ENCODE results near the gene NOL6.

DNA sequence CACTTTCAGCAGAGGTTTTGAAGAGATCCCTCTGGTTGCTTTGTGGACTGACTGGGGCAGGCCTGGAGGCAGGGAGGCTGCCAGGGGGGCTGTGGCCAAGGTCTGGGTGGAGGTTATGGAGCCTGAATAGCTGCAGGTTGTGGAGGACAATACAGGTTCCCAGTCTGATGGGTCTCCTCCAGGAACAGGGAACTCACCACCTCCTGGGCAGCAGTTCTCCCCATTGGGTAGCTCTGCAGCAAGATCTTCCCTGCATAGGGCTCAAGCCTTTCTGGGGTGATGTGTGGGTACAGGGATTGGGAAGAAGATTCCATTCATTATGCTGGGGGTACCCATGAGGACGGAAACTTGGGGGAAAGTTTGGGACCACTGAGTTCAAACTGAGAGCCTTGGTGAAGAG lies 33.1 kb downstream of the NOL6 start:
- TF ChIP-seq, protein P1, sequence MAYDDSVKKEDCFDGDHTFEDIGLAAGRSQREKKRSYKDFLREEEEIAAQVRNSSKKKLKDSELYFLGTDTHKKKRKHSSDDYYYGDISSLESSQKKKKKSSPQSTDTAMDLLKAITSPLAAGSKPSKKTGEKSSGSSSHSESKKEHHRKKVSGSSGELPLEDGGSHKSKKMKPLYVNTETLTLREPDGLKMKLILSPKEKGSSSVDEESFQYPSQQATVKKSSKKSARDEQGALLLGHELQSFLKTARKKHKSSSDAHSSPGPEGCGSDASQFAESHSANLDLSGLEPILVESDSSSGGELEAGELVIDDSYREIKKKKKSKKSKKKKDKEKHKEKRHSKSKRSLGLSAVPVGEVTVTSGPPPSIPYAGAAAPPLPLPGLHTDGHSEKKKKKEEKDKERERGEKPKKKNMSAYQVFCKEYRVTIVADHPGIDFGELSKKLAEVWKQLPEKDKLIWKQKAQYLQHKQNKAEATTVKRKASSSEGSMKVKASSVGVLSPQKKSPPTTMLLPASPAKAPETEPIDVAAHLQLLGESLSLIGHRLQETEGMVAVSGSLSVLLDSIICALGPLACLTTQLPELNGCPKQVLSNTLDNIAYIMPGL (CRISPR knock-in tag; IDR thresholded peaks at IDR 0.05; ENCODE audit: borderline replicate concordance), result no peak
- TF ChIP-seq ZNF302 (CRISPR knock-in tag; IDR thresholded peaks at IDR 0.05), result no peak
- TF ChIP-seq, protein P2, sequence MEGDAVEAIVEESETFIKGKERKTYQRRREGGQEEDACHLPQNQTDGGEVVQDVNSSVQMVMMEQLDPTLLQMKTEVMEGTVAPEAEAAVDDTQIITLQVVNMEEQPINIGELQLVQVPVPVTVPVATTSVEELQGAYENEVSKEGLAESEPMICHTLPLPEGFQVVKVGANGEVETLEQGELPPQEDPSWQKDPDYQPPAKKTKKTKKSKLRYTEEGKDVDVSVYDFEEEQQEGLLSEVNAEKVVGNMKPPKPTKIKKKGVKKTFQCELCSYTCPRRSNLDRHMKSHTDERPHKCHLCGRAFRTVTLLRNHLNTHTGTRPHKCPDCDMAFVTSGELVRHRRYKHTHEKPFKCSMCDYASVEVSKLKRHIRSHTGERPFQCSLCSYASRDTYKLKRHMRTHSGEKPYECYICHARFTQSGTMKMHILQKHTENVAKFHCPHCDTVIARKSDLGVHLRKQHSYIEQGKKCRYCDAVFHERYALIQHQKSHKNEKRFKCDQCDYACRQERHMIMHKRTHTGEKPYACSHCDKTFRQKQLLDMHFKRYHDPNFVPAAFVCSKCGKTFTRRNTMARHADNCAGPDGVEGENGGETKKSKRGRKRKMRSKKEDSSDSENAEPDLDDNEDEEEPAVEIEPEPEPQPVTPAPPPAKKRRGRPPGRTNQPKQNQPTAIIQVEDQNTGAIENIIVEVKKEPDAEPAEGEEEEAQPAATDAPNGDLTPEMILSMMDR (IDR thresholded peaks at IDR 0.05), result no peak
- no peak for TF ChIP-seq POLR2A (IDR thresholded peaks at IDR 0.05; ENCODE audit: low read length)
- no peak for TF ChIP-seq CBX2 (IDR thresholded peaks at IDR 0.05; ENCODE audit: borderline replicate concordance, low read depth)
- no peak for TF ChIP-seq PHF8 (IDR thresholded peaks at IDR 0.05; ENCODE audit: borderline replicate concordance, low read depth)
- TF ChIP-seq, protein P3, sequence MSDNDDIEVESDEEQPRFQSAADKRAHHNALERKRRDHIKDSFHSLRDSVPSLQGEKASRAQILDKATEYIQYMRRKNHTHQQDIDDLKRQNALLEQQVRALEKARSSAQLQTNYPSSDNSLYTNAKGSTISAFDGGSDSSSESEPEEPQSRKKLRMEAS (IDR thresholded peaks at IDR 0.05), result no peak
- TF ChIP-seq, protein P4, sequence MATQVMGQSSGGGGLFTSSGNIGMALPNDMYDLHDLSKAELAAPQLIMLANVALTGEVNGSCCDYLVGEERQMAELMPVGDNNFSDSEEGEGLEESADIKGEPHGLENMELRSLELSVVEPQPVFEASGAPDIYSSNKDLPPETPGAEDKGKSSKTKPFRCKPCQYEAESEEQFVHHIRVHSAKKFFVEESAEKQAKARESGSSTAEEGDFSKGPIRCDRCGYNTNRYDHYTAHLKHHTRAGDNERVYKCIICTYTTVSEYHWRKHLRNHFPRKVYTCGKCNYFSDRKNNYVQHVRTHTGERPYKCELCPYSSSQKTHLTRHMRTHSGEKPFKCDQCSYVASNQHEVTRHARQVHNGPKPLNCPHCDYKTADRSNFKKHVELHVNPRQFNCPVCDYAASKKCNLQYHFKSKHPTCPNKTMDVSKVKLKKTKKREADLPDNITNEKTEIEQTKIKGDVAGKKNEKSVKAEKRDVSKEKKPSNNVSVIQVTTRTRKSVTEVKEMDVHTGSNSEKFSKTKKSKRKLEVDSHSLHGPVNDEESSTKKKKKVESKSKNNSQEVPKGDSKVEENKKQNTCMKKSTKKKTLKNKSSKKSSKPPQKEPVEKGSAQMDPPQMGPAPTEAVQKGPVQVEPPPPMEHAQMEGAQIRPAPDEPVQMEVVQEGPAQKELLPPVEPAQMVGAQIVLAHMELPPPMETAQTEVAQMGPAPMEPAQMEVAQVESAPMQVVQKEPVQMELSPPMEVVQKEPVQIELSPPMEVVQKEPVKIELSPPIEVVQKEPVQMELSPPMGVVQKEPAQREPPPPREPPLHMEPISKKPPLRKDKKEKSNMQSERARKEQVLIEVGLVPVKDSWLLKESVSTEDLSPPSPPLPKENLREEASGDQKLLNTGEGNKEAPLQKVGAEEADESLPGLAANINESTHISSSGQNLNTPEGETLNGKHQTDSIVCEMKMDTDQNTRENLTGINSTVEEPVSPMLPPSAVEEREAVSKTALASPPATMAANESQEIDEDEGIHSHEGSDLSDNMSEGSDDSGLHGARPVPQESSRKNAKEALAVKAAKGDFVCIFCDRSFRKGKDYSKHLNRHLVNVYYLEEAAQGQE (IDR thresholded peaks at IDR 0.05), result no peak
